ENCODE results near the gene OR51I1.

OR51I1 gene

DNA sequence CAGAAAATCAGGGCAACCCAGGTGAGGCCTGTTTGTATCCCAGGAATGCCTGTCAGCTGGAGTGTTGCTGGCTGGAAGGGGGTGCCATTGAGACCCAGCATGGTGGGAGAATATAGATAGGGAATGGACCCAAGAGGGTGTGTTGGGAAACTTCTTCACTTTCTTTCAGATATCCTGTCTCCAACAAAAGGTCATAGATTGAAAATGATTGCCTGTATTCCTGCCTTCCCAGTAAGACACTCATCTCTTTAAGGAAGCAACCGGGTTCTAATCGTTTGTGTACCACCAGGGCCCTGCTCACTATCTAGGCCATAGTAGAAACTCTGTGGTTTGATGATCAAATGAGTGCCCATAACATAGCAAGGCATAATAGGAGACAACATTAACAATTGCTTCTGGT is at the start of gene OR51I1:
Gene OR51I1, minus strand, starts transcription at position 101 of the 400 bp plus-strand sequence. Its CDS starts 0 bp downstream, at position 101.
- no peak for DNase-seq (ENCODE audit: low spot score)

GRCh38 chr11:5489576-5490357 is 48.5 kb upstream of the OR51I1 start:
- DNase-seq (ENCODE audit: low spot score): no peak

- no peak for DNase-seq (ENCODE audit: low spot score)
Observed at GRCh38 chr11:5488798-5489399, 47.6 kb upstream of the OR51I1 start.

DNA sequence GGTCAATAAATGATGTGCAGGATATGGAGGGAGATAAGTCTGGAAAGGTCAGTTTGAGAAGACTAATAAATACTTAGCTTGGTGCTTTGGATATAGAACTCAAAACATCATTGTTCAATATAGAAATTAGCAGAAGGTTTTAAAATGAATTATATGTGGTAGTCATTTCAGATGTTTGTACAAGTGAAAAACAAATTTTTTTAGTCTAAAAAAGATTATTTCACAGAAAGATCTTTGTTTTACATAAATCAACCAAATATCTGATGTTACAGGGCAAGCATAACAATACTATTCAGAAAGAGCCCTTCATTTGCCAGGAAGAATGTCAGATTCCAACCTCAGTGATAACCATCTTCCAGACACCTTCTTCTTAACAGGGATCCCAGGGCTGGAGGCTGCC is 47.1 kb upstream of the OR51I1 start, which contains the start of gene OR52D1:
Gene OR52D1, plus strand, starts transcription at position 301 of the 400 bp plus-strand sequence. Its CDS starts 22 bp downstream, at position 323.
- DNase-seq (ENCODE audit: low spot score): no peak

- DNase-seq (ENCODE audit: low spot score): no peak
Observed at GRCh38 chr11:5486421-5486820, 45.1 kb upstream of the OR51I1 start.

DNA sequence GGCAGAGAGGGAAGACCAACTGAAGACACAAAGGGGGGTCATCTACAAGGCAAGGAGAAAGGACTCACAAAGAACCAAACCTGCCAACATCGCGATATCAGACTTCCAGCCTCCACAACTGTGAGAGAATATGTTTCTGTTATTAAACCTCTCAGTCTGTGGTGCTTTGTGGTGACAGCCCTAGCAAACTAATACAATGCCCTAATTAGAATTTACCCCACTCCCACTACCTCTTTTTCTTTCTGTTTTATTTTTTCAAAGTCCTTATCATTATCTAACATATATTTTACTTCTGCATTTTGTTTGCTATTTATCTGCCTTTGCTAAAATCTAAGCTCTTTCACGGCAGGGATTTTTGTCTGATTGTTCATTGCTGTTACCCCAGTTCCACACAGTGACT is 44.7 kb upstream of the OR51I1 start:
- DNase-seq (ENCODE audit: low spot score): no peak

GRCh38 chr11:5476186-5476819 is 35.0 kb upstream of the OR51I1 start:
- peak; percentile 50 for DNase-seq (ENCODE audit: low spot score)

GRCh38 chr11:5473921-5474320 is 32.6 kb upstream of the OR51I1 start:
- no peak for DNase-seq (ENCODE audit: low spot score)

DNA sequence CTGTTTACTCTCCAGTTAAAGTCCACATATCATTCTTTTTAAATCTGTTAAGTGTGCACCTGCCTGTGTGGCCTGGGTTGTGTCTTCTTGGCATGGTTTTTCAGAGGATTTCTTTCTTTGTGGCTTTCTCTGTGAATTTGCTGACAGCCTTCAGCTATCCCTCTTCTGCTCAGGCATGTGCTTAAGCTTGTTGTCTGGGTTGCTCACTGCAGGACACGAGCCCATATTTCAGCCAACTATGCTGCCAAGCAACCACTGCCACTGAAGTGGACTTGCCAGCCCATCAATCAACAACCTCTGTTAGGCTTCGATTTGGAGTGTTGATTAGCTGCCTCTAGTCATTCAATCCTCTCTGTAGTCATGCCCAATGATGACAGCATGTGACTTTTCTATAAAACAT is 26.2 kb upstream of the OR51I1 start:
- no peak for DNase-seq (ENCODE audit: low spot score)

DNA sequence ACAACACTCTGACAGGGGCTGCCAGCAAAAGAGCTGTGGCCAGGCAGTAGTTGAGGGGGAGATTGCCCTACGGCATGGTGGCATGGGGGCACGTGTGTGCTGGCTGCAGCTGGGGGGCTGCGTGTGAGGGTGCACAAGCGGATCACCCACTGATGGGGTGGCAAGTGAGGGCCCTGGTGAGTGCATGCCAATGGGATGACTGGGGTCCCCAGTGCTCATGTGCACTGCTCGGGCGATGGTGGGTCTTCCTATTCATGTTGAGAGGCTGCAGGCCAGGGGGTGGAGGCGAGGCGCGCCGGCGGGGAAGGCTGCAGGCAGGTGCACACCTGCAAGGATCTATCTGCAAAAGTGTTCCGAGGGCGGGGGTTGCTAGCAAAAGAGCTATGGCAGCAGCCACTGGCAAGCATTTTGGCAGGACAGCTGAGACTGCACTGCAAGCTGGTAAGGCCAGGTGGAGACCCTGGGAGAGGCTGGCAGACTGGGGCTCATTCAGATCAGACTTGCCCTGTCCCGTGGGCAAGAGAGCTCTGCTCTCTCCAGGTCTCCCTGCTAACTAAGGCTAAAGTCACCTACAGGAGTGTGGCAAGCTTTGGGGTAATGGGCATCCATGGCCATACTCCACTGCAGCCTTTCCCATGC is 19.8 kb upstream of the OR51I1 start:
- no peak for DNase-seq (ENCODE audit: low spot score)

GRCh38 chr11:5449432-5449831 is 8.1 kb upstream of the OR51I1 start:
- no peak for DNase-seq (ENCODE audit: low spot score)

DNA sequence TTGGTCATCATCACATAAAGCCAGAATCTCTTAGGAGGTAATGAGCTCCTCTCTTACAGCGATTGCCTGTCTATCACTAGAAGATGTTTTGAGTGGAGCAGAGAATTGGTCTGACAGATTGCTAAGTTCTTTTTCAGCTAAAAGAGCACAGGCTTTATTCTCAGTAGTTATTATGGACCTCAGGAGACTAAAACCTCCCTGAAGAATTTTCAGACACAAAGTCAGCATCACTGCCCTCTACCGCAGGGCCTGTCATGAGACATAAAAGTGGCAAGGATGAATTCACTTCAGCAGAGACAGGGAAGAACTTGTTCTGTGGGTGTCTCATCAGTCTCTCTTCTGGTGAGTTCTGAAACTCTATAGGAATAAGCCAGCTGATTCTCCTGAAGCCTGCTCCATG is 7.7 kb upstream of the OR51I1 start, which contains the start of gene OR51I2:
Gene OR51I2, plus strand, starts transcription at position 301 of the 400 bp plus-strand sequence. CDS start 4,166 bp downstream, outside the sequence.
- no peak for DNase-seq (ENCODE audit: low spot score)

DNA sequence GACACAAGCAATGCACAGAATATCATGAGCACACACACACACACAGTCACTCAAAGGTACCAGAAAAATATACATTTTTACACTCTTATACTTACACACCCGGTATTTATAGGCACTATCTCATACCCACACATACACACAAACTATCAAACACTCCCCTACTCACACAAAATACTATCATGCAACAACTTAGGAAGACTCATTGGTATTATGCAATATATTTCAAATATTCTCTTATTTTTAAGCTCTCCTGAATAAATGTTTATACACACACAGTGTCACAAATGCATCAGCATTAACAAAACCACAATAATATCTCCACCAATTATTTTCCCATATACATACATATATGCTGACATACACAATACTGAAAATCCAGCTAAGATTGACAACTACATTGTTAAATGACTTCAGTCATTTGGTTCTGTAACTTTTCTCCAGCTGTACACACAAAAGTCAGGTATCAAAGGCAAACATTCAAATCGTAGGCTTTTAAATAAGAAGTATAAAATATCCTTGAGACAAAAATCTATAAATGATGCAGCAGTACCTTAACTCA is 2.6 kb upstream of the OR51I1 start:
- DNase-seq (ENCODE audit: low spot score): no peak

- no peak for DNase-seq (ENCODE audit: low spot score)
Observed at GRCh38 chr11:5423131-5423530, 18.2 kb downstream of the OR51I1 start.

DNA sequence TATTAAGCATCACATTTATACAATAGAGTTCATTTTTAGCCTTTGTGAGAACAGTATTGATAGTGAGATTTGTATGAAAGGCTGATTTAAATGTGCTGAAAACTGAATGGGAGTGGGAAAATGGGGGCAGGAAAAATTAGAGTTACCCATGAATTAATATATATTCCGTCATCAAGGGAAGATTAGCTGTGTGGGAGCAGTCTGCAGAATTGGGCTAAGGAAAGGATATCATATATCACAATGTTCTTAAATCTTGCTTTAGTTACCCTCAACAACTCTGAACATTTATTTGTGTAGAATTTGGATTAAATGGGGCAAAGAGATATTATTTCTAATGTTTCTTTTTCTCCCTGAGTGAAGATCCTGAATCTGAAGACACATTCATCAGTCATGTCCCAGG is 19.5 kb downstream of the OR51I1 start, which contains the start of gene OR51Q1:
Gene OR51Q1, plus strand, starts transcription at position 301 of the 400 bp plus-strand sequence. Its CDS starts 90 bp downstream, at position 391.
- no peak for DNase-seq (ENCODE audit: low spot score)

GRCh38 chr11:5420993-5421392 is 20.3 kb downstream of the OR51I1 start:
- no peak for DNase-seq (ENCODE audit: low spot score)

GRCh38 chr11:5405173-5405572 is 36.1 kb downstream of the OR51I1 start:
- no peak for DNase-seq (ENCODE audit: low spot score)

DNA sequence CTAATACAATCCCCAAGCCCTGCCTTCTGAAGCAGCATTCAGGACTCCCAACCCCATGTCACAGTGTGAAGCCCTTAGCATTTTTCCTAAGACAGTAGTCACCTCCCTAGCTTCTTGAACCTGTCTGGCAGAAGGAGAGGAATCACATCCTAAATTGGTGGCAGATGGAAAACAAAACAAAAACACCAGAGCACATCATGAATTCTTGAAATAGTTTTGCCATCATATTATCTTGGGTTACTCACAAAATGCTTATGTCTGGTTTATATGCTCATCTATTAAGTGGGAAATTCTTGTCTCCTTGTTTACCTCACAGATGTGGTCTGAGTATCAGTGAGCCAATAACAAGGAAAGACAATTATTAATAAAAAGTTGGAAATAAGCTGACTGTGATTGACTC is 42.4 kb downstream of the OR51I1 start:
- no peak for DNase-seq (ENCODE audit: low spot score)

GRCh38 chr11:5394091-5394490 is 47.2 kb downstream of the OR51I1 start:
- no peak for DNase-seq (ENCODE audit: low spot score)
